G401 (cell line): ENCODE results near the gene EDN2. TPM values are rescaled to one million over a fixed set of nuclear protein-coding genes. Genes with fewer than 3 reads are reported as not detected.
A peak's percentile ranks its signal among the peaks of the same experiment; 100 is the strongest.

Source experiments
- DNase-seq: peaks from one replicate; pipeline ENCODE4 v3.0.0-alpha.2; 2015; ENCODE audit warnings: low spot score
- in situ Hi-C: cut with HindIII; loops from 2 replicates; pipeline ENCODE4 v1.10.0; 2016; ENCODE audit warnings: low sequenced_read_pairs, mixed read lengths
- total RNA-seq: library from RNA; depleted of rRNA; stranded (reverse); fragments of >200 nt; shearing (Covaris generic); gene quantifications from 2 replicates; pipeline ENCODE4 v1.2.3, GENCODE V29; 2014

The EDN2 gene
- total RNA-seq, 1 experiment from 2014 or later = 2.2 TPM

- DNase-seq = no peak
- in situ Hi-C loops = no loop called here
These were observed 35.2 kb upstream of the EDN2 start for GRCh38 chr1:41519667-41520066.

GRCh38 chr1:41518471-41518870, 34.0 kb upstream of the EDN2 start:
- no peak for DNase-seq
- in situ Hi-C loops = no loop called here

- no peak for DNase-seq
- in situ Hi-C loops = no loop called here
These were observed 32.6 kb upstream of the EDN2 start for GRCh38 chr1:41517062-41517438.

DNA sequence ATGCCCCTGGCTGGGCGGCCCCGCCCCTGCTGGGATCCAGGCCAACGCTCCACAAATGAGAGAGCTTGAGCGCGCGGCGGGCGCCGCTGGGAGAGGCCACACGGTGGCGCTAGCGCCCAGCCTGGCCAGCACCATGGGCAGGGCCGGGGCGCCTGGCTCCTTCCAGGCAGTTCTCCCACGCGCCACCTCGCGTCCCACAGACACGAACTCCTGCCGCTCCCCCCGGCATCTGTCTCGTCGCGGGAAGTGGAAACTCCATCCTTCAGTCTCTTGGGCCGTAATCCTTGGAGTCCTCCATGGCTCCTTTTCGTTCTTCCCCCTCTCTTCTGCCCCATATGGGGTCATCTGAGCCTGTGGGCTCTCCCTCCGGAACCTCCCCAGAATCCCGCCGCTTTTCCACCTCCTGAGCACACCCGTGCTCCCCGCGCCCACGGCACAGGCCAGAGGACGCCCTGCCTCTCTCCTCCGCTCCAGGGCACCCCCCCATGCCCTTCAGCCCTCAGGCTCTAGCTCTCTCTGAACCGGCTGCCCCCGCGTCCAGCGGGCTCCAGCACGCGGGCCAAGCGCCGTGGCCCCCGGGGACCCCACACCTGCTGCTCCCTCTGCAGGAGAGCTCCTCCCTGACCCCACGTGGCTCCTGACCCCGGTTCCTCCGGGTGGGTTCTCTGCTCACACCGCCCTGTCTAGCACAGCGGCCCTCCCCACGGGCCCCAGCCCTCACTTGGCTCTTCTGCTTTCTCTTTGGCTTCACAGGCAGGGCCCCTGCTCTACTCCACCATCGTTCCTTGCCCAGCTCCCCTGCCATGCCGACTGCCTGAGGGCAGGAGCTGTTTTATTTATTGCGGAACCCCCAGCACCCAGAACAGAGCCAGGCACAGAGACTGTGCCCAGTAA, 31.9 kb upstream of the EDN2 start:
- in situ Hi-C loops = no loop called here
- DNase-seq = peak; percentile 80

DNA sequence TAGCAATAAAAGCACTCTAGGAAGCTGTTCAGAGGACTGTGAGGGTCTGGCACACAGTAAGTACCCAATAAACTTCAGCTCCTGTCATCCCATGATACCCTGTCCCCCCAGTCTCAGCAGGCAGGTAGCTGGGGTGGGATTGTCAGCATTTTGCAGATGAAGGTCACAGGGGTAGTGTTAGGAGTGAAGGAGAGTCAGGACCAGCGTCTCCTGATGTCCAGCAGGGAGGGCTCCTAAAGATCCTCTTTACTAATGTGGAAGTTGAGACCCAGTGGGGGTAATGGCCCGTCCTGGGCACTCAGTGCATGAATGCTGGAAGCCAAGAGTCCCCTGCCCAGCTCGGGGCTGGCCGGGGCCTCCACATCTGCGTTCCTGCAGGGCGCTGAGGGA, 31.3 kb upstream of the EDN2 start:
- no peak for DNase-seq
- in situ Hi-C loops = no loop called here

- in situ Hi-C loops = no loop called here
- DNase-seq = peak; percentile 30
These were observed 30.7 kb upstream of the EDN2 start for GRCh38 chr1:41515131-41515678.

DNA sequence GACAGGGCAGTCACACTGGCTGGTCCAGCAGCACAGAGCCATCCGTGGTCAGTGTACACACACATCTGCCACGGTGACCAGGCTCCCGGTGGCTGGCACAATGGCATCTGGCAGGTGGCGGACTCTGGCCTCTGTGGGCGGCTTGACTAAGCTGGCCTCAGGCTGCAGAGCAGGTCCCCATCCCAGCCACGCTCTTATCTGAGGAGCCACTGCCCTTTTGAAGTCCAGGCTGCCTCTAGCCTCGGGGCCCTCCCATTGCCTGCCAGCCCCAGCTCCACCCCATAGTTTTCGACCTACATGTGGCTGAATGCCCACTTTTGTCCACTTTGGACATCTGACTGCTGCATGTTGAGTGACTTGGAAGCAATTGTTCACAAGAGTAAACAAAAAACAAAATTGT, 29.9 kb upstream of the EDN2 start:
- DNase-seq = no peak
- in situ Hi-C loops = no loop called here

- in situ Hi-C loops = no loop called here
- DNase-seq = no peak
These were observed 28.9 kb upstream of the EDN2 start for GRCh38 chr1:41513383-41513735.

- no peak for DNase-seq
- in situ Hi-C loops = no loop called here
These were observed 28.4 kb upstream of the EDN2 start for GRCh38 chr1:41512701-41513382.

- no peak for DNase-seq
- in situ Hi-C loops = no loop called here
These were observed 26.7 kb upstream of the EDN2 start for GRCh38 chr1:41511239-41511540.

DNA sequence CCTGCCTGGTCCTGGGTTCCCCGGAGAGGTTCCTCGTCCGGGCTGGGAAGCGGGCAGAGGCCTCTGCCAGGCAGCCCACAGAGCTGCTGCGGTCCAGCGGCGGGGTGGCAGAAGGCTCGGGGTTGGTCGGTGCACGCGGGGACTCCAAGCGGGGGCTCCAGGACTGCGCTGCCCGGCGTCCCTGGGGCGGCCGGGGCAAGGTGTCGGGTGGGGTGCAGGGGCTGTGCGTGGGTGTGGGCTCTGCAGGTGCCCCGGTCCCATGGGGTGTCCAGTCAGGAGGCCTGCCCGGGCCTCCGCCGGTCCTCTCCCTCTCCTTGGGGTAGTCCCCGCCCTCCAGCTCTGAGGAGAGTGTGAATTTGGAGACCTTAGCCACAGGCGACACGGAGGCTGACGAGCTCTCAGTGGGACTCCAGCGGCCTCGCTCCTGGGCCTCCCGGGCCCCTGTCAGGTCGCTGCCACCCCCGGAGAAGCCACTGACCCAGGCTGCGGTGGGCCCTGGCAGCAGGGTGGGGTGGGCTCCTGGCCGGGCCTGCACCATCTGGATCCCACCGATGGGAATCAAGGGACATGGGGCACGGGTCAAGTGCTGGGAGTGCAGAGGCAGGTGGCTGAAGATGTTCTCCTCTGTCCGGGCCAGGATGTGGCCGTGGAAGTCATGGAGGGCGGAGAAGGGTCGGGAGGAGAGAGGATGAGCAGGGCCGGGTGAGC, 26.2 kb upstream of the EDN2 start:
- in situ Hi-C loops = no loop called here
- no peak for DNase-seq

DNA sequence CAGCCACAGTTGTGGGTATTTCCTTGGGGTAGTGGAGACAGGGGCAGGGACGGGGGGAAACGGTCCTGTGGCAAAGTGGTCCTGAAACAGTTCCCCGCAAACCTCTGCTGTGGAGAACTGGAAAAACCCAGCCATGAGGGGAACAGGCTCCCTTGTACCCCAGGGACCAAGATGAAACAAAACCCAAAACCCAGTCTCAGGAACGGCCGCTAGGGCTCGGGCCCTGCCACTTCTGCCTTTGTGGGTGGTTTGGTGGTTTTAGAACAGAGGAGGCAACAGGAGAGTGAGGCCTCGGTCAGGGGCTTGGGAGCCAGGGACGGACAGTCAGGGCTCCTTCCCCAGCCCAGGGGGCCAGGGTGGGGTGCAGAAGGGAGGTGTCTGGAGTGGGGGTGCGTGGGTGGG, 24.8 kb upstream of the EDN2 start:
- DNase-seq = no peak
- in situ Hi-C loops = no loop called here

DNA sequence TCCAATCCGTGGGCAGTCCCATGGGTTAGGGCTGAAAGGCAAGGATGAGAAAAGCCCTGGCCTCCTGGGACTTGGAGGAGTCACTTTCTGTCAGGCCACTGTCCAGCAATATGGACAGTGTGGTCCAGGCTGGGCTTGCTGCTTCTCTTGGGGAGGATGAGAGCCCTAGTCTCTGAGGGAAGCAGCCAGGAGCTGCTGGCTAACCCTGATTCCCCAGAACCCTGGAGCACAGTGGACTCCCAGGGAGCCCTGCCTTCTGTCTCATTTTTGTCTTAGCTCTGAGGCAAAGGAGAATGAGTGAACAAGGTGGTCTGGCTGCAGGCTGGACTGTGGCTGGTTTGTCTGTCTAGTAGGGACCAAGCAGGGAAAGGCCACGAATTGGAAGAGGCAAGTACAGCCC, 23.8 kb upstream of the EDN2 start:
- peak; percentile 52 for DNase-seq
- in situ Hi-C loops = no loop called here

- in situ Hi-C loops = no loop called here
- DNase-seq = no peak
These were observed 23.4 kb upstream of the EDN2 start for GRCh38 chr1:41507836-41508235.

DNA sequence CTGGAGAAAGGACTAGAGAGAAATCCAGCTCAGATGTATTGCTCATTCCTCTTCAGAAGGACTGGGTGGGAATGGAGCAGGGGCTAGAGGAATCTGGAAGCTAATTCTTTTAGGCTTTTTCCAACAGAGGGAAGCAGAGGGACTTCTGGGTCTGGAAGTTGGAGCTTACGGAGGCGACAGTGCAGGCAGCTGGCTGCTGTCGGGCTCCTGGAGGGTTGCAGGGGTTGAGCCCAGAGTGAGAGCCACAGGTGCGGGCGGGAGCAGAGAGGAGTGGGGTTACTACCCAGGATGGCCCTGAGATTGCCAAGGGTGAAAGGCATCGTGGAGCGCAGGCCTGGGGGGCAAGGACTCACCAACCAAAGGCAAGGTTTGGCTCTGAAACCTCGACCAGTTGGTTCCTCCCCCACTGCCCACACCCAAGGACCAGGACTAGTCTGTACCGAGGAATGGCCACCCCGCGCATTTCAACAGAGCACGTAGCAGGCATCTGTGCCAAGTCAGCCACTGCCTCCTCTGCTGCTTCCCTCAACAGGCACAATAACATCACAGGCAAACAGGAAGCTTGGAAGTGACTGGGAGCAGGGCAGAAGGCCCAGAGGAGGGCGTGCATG, 22.7 kb upstream of the EDN2 start:
- in situ Hi-C loops = no loop called here
- no peak for DNase-seq

DNA sequence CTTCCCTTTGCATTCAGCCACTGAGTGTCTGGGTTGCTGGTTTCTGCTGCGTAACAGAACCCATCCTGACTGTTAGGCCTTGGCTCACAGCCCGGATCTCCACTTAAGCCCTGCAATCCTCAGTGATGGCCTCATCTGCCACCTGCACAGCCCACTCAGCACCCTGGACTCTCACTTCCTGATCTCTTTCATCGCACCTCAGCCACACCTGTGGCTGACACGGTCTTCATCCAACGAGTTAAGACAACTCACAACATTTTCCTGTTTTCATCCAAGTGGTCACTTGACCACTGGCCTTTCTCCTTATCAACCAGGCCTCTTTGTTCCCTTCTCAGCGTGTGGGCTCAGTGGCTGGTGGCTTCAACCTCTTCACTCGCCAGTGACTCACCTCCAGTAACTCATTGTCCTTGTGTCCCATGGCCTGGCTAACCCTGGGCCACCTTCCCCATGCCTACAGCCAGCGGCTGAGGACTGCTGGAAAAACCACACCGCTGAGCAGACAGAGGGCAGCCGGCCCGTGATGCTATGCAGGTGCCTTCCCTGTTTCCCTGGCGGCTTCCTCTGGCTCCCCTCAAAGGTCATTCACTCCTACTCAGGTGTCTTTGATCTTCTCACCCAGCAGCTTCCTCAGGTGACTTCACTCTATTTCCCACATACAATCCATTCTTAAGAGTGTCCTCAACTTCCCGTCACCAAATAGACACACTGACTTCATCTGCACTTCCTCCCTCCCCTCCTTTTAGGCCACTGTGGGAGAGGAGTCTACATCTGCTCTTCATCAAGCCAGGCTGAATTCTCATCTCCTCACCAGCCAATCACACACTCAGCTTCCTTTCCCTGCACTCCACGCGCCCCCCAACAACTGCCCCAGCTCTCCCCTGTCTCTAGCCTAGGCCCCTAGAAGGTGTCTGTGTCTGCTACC, 19.9 kb upstream of the EDN2 start:
- DNase-seq = no peak
- in situ Hi-C loops = no loop called here

GRCh38 chr1:41503538-41504113, 19.1 kb upstream of the EDN2 start:
- DNase-seq = no peak

GRCh38 chr1:41502912-41503311, 18.4 kb upstream of the EDN2 start:
- DNase-seq = no peak
- in situ Hi-C loops = no loop called here

More at GRCh38 chr1:41503538-41504113, 19.1 kb upstream of the EDN2 start:
- in situ Hi-C loops = no loop called here
